GM18526 (cell line): ENCODE measurements around the gene YIPF7.

ENCODE experiments used
- POLR2A ChIP-seq: IDR thresholded peaks from 3 replicates; pipeline ENCODE4 v1.6.1; 2011; ENCODE audit not compliant: insufficient read length; ENCODE audit errors: extremely low read depth

The YIPF7 gene

DNA sequence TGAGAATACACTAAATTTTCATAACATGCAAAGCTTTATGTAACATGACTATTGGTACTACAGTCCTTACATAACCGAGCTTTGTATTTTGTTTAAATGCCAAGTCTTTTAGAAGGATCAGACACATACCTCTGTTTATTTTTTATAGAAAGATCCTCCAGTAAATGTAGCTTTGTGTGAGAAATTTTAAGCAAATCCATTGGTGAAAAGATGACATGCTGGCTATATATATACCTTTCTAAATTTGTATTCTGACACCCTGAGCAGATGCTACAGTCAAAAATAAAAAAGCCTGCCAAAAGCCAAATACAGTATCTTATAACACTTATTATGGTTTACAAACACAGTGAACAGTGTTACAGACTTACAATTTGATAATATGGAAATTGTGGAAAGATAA lies at the start of gene YIPF7:
Gene YIPF7 (minus strand): TSS at position 201 of the 400 bp plus-strand sequence. CDS start 1,525 bp downstream, outside the sequence.
- no peak for TF ChIP-seq POLR2A

DNA sequence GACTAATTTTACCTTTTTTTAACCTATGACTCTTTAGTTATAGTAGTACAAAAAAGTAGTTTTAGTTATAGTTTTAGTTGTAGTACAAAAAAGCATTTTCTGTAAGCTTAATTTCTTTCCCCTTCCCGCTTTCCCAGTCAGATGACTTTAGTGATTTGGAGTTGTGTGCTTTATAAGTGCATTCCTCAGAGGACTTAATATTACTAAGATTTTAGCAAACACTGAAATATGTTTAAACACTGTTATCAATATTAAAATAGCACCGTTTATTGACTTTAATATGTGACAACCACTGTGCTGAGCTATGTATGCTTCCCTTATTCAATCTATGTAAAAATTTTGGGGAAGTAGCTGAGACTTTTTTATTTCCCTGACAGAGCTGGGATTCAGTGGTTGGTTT lies 49.6 kb upstream of the YIPF7 start:
- TF ChIP-seq POLR2A, result no peak

DNA sequence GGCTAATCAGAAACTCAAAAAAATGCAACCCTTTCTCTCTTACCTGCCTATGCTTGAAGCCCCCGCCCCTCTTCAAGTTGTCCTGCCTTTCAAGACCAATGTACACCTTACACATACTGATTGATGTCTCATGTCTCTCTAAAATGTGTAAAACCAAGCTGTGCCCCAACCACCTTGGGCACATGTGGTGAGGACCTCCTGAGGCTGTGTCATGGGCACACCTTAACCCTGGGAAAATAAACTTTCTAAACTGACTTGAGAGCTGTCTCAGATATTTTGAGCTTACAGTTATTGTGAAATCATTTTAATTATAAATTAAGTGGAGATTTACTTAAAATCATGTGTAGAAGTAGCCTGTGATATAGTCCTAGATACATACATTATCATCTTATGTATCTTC lies 49.0 kb upstream of the YIPF7 start:
- TF ChIP-seq POLR2A, result no peak

DNA sequence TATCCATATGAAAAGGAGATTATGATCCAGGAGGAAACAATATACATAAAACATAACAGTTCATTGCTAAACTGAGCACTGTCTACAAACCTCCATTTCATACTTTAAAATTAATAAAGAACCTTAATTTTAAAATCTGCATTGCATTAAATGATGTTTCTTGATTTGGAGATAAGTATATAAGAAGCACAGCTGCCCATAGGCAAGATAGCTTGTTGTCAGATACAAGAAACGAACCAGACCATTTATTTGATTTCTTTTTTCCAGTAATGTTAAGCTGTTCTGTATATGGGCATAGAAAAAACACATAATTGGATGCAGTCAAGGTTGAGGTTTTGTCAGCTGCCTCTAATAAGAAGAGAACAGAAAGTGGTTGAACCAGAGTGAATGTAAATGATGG lies 33.2 kb upstream of the YIPF7 start:
- TF ChIP-seq POLR2A, result no peak

DNA sequence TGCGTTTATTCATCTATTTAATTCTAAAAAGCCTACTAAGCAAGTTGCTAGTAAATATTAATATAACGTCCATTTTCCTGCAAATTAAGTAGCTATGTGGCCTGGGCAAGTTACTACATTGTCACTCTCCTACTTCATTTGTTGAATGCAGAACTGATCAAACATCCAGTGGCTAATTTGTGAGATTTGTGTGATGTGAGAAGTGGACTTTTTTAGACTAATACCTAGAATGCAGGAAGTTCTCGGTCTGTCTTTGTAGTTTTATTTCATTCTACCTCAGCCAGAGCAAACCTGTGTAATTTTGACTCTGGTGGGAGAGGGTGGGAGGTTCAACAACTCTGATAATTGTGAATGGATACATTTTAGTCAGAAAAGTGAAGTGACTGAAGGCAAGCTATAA lies 27.6 kb upstream of the YIPF7 start:
- TF ChIP-seq POLR2A, result no peak

DNA sequence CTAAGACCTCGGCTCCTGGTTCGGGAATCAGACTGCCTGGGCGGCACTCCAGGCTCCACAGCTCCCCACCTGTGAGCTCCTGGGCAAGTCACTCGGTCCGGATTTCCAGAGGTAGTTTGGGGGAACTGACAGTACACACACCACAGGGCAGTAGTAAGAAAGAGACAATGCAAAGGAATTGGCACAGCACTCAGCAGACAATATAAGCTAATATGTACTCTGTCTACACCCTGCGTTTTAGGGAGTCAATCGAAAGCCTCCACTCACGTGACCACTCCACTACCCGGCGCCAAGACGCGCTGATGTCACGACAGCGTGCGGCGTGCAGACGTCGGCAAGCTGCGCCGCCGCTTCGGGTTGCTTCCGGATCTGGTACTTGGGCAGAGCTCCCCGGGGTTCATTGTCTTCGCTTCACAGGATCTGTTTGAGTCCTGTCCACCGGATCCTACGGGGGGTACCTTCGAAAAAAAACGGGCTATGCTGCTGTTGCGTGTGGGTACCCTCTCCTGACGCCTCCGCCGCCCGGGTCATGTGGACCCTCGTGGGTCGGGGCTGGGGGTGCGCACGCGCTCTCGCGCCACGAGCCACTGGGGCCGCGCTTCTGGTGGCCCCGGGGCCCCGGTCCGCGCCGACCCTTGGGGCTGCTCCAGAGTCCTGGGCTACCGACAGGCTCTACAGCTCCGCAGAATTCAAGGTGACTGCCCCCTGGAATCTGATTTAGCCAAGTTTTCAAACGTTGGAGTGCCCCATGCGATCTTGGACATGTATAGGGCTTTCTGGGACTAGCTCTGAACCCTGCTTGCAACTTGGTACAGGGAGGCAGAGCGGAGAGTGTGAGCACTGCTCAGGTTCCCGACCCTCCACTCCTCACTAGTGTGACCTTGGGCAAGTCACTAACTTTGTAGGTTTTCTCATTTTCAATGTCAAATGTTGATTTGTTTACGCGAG lies 26.9 kb upstream of the YIPF7 start, which contains the start of gene GUF1:
Gene GUF1 (plus strand): TSS at position 327 of the 948 bp plus-strand sequence. CDS start 203 bp downstream, at position 530.
- TF ChIP-seq POLR2A, result peak; percentile 93

DNA sequence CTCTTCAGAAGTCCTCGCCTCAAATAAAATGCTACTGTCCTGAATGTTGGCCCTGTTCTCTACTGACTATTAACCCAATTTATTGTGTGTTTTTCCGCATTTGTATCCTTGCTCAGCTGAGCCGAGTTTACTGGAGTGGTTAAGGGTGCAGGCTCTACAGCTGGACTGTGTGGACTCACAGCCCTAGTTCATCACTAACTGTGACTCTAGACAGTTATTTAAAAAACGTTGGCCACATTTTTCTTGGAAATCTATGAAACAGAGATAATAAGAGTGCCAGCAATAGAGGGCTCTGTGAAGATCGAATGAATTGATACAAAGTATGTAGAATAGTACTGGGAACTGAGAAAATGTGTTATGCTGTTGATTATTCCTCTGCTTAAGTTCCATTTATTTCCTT lies 23.9 kb upstream of the YIPF7 start:
- no peak for TF ChIP-seq POLR2A

DNA sequence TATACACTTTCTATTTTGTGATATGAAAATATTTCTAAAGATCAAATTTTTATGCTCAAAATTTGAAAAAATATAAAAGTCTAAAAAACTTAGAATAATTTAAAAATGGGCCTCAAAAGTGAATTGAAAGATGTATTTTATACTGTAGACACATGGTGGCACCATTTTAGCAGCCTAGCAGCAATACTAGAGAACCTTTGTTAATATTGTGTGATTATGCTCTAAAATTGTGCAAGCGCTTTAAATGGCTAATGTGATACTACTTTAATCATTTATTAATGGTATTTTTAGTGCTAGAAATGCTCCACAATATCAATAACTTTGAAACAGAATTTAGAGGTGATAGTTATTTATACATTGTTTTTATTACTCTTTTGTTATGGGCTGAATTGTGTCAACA lies 23.0 kb upstream of the YIPF7 start:
- TF ChIP-seq POLR2A, result no peak

DNA sequence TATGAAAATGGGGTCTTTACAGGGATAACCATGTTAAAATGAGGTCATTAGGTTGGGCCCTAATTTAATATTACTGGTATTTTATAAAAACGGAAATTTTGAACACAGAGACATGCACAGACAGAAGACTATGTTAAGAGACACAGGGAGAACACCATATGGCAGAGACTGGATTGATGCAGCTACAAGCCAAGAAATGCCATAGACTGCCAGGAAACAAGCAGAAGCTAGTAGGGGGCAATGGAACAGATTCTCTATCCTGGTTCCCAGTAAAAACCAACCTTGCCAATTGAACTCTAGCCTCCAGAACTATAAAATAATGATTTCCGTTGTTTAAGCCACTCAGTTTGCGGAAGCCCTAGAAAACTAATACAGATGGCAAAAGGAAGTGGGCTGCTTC lies 20.2 kb upstream of the YIPF7 start:
- TF ChIP-seq POLR2A, result no peak

DNA sequence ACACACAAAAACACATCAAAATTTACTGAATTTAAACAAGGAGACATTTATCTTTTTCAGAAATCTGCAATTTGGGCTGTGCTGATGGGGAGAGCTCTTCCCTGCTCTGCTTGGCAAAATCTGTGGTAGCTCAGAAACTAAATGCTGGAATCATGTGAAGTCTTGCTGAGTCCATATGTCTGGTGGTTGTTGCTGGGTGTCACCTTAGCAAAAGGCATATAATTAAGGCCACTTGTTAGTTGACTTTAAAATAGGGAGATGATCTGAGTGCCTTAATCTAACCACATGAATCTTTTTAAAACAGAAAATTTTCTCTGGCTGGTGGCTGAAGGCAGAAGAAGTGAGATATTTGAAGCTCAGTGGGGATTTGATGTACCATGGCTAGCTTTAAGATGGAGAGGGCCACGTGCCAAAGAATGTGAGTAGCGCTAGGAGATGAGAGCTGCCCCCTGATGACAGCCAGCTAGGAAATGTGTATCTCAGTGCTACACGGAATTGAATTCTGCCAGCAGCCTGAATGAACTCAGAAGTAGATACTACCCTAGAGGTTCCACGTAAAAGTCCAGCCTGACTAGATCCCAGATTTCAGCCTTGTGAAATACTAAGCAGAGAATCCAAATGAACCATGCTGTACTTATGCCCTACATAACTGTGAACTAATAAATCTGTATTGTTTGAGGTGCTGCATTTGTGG lies 19.2 kb upstream of the YIPF7 start:
- no peak for TF ChIP-seq POLR2A

DNA sequence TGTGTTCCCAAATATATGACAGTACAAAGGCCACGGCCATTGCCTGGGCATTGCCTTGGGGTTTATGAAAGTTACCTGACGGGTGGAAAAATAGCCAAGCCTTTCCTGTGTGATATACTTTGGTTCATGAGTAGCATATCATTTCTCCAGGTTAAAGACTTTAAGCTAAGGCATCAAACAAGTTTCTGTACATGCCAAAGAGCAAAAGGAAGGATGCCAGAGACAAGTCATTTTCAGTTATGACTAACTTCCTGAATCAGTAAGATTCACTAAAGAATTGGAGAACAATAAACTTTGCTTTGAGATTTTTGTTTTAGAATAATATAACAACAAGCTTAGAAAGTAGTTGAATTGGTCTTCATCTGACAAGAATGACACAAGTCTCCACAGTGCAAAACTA lies 17.1 kb upstream of the YIPF7 start:
- no peak for TF ChIP-seq POLR2A

DNA sequence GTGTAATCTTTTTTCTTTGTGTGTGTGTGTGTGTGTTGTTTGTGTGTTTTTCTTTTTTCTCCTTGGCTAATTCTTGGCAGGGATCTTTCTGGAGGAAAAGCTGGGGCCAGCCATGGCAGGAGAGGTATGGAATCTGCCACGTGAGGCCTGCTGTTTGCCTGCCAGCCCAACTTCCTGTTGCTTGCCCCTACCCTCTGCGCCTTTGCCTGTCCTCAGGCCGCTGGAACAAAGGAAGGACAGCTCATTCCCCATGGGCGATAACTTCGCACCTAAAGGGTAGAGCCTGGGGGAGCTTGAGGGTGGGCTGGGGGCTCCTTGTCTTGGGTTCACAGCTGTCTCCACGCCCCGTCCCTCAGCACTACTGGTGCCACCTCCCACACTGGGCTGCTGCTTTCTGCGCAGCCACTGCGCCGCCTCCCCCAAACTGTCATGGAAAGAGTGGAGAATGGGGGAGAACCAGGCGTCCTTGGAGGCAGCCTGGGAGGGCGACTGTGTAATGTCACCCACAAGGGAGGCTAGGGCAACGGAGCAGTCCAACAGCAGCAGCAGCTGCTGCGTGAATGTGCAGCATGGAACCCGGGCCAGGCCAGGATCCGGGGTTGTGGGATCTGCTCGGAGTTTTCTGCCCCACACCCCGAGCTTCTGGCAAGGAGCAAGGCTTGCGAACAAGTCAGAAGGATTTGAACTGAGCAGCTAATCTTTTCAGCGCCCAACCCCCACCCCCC lies 12.3 kb upstream of the YIPF7 start:
- TF ChIP-seq POLR2A, result no peak

DNA sequence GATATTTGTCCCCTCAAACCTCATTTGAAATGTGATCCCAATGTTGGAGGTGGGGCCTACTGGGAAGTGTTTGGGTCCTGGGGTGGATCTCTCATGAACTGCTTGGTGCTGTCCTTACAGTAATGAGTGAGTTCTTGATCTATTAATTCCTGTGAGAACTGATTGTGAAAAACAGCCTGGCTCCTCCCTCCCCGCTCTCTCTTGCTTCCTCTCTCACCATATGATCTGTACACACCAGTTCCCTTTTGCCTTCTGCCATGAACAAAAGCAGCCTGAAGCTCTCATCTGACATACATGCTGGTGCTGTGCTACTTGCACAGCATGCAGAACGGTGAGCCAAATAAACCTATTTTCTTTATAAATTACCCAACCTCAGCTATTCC lies 11.2 kb upstream of the YIPF7 start:
- no peak for TF ChIP-seq POLR2A

DNA sequence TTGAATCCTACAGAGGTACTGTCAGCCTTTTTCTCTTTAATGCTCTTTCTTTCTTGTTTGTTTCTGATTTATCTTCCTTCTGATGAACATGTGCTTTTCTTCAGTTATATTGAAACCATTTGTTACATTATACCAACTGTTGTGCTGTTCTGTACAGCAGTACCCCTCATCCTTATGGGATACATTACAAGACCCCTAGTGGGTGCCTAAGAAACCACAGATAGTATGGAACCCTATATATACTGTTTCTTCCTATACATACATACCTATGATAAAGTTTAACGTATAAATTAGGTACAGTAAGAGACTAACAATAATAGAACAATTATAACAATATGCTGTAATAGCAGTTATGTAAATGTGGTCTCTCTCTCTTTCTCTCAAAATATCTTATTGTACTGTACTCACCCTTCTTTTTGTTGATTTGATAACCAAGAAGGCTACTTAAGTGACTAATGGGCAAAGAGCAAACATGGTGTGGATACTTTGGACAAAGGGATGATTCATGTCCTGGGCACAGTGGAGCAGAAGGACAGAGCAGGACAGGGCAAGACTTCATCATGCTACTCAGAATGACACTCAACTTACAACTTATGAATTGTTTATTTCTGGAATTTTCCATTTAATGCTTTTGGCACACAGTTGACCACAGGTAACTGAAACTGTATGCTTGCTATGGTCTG lies 10.7 kb upstream of the YIPF7 start:
- TF ChIP-seq POLR2A, result no peak

DNA sequence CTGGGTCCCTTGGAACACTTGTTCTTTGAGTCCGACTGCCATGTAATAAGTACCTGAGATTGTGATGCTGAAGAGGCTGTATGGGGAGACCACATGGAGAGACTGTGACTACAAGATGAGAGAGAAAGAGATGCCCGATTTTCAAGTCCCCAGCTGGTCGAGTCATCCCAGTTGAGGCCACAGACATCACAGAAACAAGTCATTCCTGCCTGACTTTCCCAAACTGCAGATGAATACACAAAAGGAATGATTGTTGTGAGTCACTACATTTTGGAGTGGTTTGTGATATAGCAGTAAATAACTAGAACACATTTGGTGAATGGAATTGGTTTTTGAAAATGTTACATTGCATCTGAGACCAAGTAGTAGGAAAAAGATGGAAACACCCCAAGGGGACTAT lies 9.0 kb upstream of the YIPF7 start:
- TF ChIP-seq POLR2A, result no peak

DNA sequence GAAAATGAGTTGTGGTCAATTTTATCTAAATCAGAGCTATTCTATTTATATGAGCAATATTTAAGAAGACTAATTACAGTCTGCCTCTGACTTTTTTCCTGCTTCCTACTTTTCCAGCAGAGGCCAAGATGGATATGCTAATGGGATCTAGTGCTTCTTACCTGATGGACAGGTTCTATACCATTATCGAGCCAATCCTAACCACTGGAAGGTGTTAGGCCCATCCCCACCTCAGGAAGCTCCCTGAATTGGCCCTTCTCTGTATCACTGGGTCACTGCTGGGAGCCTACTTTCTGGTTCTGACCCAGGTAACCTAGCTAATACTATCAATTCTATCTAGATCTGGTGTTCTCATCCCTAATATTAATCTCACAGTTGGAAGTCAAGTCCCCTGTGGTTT lies 577 bp upstream of the YIPF7 start:
- TF ChIP-seq POLR2A, result no peak

DNA sequence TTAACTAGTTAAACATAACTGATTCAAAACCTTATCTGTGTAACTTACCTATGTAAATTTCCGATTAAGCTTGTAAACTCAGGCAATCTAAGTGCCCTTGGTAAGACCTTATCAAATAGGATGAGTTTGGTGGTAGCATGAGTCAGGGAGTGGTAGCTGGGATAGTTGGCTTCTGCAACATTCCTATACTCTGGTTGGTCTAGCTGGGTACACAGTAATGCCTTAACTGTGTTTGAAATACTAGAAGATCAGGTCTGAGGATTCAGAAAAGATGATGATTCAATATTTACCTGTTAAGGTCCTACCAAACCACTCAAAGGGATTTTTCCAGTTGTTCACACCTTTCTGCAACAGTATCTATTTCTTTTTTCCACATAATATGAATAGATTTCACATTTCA lies 5.3 kb downstream of the YIPF7 start:
- TF ChIP-seq POLR2A, result no peak
